ENCODE data around the gene TMSB15C.

TMSB15C gene

DNA sequence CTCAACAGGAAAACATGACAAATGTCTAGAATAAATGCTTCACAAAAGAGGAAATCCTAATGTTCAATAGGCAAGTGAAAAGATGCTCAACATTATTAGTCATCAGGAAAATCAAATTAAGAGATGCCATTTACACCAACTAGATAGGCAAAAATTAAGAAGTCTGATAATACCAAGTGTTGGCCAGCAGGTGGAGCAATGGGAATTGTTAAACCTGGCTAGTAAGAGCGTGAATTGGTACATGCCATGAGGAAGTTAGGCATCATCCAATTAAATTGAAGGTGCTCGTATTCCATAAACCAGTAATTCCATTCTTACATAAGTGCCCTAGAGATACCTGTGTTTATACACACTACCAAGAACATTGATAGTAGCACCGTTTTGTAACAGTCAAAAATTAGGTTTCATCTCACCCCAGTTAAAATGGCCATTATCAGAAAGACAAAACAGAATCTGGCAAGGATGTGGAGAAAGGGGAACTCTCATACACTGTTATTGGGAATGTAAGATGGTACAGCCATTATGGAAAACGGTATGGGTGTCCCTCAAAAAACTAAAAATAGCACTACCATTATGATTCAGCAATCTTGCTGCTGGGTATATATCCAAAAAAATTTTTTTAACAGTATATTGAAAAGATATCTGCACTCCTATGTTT lies 22.2 kb upstream of the TMSB15C start:
- Histone ChIP-seq H3K9me3 (ENCODE audit: insufficient read depth, low read length, severe bottlenecking) (no peaks in the 10 kb centered on the region), H3K27ac (ENCODE audit: low read length) (no peak overlapping the region), H3K4me3 (ENCODE audit: low read depth in 1 of 2, low read length in 2 of 2) (no peak overlapping the region), H3K27me3 (ENCODE audit: insufficient read depth, low read length, poor library complexity) (no peaks in the 10 kb centered on the region), H3K36me3 (ENCODE audit: insufficient read depth, low read length) (no peaks in the 10 kb centered on the region), H3K4me2 (ENCODE audit: insufficient read depth, low read length) (no peak overlapping the region), H2AFZ (ENCODE audit: low read depth, low read length) (no peak overlapping the region; the same call in 1 of the 2 replicates), H3K9ac (ENCODE audit: low read depth, low read length) (no peak overlapping the region), H4K20me1 (ENCODE audit: insufficient read depth, low read length) (no peaks in the 10 kb centered on the region), H3K4me1 (ENCODE audit: insufficient read depth, low read length) (no peaks in the 10 kb centered on the region; the same call in 1 of the 2 replicates), H3K79me2 (ENCODE audit: insufficient read depth, low read length) (no peaks in the 10 kb centered on the region)
- ATAC-seq (ENCODE audit: insufficient read depth, low read depth) (peak; percentile 74), DNase-seq (peak; percentile 48)
- TF ChIP-seq, protein P1, sequence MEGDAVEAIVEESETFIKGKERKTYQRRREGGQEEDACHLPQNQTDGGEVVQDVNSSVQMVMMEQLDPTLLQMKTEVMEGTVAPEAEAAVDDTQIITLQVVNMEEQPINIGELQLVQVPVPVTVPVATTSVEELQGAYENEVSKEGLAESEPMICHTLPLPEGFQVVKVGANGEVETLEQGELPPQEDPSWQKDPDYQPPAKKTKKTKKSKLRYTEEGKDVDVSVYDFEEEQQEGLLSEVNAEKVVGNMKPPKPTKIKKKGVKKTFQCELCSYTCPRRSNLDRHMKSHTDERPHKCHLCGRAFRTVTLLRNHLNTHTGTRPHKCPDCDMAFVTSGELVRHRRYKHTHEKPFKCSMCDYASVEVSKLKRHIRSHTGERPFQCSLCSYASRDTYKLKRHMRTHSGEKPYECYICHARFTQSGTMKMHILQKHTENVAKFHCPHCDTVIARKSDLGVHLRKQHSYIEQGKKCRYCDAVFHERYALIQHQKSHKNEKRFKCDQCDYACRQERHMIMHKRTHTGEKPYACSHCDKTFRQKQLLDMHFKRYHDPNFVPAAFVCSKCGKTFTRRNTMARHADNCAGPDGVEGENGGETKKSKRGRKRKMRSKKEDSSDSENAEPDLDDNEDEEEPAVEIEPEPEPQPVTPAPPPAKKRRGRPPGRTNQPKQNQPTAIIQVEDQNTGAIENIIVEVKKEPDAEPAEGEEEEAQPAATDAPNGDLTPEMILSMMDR (IDR thresholded peaks at IDR 0.05; ENCODE audit: borderline replicate concordance, extremely low read depth, low read length, poor library complexity, severe bottlenecking) = peak; percentile 66
- no peak for TF ChIP-seq EZH2 (IDR thresholded peaks at IDR 0.05; ENCODE audit: borderline replicate concordance, low read depth, low read length, severe bottlenecking)

- no peaks in the 10 kb centered on the region for H3K9me3 ChIP-seq (ENCODE audit: insufficient read depth, low read length, severe bottlenecking)
- no peak overlapping the region for H3K27ac ChIP-seq (ENCODE audit: low read length)
- DNase-seq = no peak
- no peak overlapping the region for H2AFZ ChIP-seq (ENCODE audit: low read depth, low read length)
- no peaks in the 10 kb centered on the region for H3K4me1 ChIP-seq (ENCODE audit: insufficient read depth, low read length)
- H3K27me3 ChIP-seq (ENCODE audit: insufficient read depth, low read length, poor library complexity) = no peaks in the 10 kb centered on the region
- no peaks in the 10 kb centered on the region for H4K20me1 ChIP-seq (ENCODE audit: insufficient read depth, low read length)
- H3K4me2 ChIP-seq (ENCODE audit: insufficient read depth, low read length) = no peak overlapping the region
- H3K36me3 ChIP-seq (ENCODE audit: insufficient read depth, low read length) = no peaks in the 10 kb centered on the region
- ATAC-seq (ENCODE audit: insufficient read depth, low read depth) = no peak
- TF ChIP-seq EZH2 (IDR thresholded peaks at IDR 0.05; ENCODE audit: borderline replicate concordance, low read depth, low read length, severe bottlenecking) = no peak
- TF ChIP-seq, protein P1 (IDR thresholded peaks at IDR 0.05; ENCODE audit: borderline replicate concordance, extremely low read depth, low read length, poor library complexity, severe bottlenecking) = no peak
- H3K79me2 ChIP-seq (ENCODE audit: insufficient read depth, low read length) = no peaks in the 10 kb centered on the region
- H3K9ac ChIP-seq (ENCODE audit: low read depth, low read length) = no peak overlapping the region
- no peak overlapping the region for H3K4me3 ChIP-seq (ENCODE audit: low read depth in 1 of 2, low read length in 2 of 2)
Measured at GRCh38 chrX:104085919-104086318, 9.9 kb upstream of the TMSB15C start.

- Histone ChIP-seq H3K4me1 (ENCODE audit: insufficient read depth, low read length) (no peaks in the 10 kb centered on the region), H4K20me1 (ENCODE audit: insufficient read depth, low read length) (no peaks in the 10 kb centered on the region), H3K4me2 (ENCODE audit: insufficient read depth, low read length) (no peak overlapping the region), H3K9me3 (ENCODE audit: insufficient read depth, low read length, severe bottlenecking) (no peaks in the 10 kb centered on the region), H3K4me3 (ENCODE audit: low read depth in 1 of 2, low read length in 2 of 2) (no peak overlapping the region), H3K27ac (ENCODE audit: low read length) (no peak overlapping the region), H3K36me3 (ENCODE audit: insufficient read depth, low read length) (no peaks in the 10 kb centered on the region), H3K9ac (ENCODE audit: low read depth, low read length) (no peak overlapping the region), H3K27me3 (ENCODE audit: insufficient read depth, low read length, poor library complexity) (no peaks in the 10 kb centered on the region), H2AFZ (ENCODE audit: low read depth, low read length) (no peak overlapping the region), H3K79me2 (ENCODE audit: insufficient read depth, low read length) (no peaks in the 10 kb centered on the region)
- no peak for TF ChIP-seq EZH2 (IDR thresholded peaks at IDR 0.05; ENCODE audit: borderline replicate concordance, low read depth, low read length, severe bottlenecking)
- TF ChIP-seq, protein P1 (IDR thresholded peaks at IDR 0.05; ENCODE audit: borderline replicate concordance, extremely low read depth, low read length, poor library complexity, severe bottlenecking) = no peak
- DNase-seq (no peak), ATAC-seq (ENCODE audit: insufficient read depth, low read depth) (no peak)
Measured at GRCh38 chrX:104085477-104085876, 9.4 kb upstream of the TMSB15C start.
